CD4-positive, alpha-beta T cell treated with Interleukin-15 for 4 hours (primary cell): Measurements from ENCODE around the gene HID1.

Experiments
- DNase-seq: peaks from one replicate; pipeline ENCODE4 v3.0.0-alpha.2; 2020; ENCODE audit warnings: low spot score

HID1 gene

DNA sequence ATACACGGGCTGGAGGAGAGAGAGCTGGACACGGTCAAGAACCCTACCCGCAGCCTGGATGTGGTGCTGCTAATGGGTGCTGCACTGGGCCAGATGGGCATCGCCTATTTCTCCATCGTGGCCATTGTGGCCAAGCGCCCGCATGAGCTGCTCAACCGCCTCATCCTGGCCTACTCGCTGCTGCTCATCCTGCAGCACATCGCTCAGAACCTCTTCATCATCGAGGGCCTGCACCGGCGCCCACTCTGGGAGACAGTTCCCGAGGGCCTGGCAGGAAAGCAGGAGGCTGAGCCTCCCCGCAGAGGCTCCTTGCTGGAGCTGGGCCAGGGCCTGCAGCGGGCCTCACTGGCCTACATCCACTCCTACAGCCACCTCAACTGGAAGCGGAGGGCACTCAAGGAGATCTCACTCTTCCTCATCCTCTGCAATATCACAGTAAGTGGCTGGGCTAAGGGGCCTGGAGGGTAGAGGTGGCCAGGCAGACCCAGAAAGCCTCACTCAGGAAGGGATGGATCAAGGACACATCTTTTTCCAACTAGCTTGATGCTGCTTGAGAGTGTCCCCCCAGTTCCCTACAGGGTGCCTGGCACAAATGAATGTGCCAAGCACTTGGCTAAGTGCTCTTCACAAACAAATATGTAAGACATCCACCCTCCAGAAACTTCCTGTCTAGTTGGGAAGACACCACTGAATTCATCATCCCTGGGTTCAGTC, 25.4 kb downstream of the HID1 start:
- no peak for DNase-seq

GRCh38 chr17:74946641-74947040, 25.9 kb downstream of the HID1 start:
- no peak for DNase-seq

DNA sequence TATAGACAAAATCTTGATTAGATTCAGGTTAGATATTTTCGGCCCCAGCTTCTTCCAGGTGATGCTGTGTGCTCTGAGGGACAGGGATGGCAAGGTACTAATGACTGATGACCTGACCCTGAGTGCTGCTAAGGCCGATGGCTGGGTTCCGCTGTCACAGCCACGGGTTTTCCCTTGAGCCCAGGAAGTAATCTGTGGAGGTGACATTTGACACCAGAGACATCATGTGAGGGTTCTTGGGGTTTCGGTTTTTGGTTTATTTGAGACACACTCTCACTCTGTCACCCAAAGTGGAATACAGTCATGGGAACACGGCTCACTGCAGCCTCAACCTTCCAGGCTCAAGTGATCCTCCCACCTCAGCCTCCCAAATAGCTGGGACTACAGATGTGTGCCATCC, 27.0 kb downstream of the HID1 start:
- no peak for DNase-seq

DNA sequence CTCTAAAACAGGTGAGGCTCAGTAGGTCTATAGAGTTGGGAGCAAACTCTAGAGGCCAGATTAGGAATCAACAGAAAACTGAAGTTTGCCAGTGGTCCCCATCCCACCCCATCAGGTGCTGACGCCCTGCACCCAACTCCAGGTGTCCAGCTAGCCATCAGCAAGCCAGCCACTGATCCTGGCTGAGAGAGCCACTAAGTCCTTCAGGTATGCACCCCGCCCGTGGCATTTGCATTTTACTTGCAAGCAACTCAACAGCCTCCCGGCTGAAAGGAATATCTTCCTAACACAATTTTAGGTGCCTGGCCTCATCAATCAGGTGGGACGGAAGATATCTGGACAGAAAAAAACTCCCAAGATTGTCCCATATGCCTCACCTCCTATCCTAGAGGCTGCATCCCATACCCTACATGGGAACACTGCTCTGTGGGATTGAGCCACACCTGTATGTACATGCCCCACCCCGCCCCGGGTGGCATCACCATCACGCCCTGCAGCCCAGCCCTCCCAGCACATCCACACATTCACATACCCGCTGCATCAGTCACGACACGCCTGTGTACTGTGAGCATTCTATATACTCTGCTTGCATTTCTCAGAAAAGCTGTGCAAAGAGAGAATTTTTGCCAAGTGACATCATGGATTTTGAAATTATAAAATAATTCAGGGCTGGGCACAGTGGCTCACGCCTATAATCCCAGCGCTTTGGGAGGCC, 28.6 kb downstream of the HID1 start:
- no peak for DNase-seq

GRCh38 chr17:74941128-74941725, 31.3 kb downstream of the HID1 start:
- DNase-seq, result no peak

DNA sequence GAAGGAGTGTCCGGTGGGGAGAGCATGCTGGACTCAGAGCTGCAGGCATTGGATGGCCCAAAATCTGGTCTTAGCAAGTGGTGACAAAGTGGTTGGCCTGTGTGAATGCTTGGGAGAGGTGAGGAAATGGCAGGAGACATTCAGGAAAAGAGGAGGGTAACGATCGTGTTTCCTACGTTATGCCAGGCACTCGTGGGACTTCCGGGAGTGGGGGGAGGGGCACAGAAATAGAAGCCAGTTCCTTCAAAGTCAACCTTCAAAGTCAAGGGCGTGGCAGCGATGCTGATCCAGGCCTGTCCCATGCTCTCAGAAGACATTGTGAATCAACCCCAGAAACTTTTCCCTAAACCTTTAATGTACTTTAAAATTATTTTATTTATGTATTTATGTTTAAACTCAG, 33.0 kb downstream of the HID1 start:
- DNase-seq, result no peak

DNA sequence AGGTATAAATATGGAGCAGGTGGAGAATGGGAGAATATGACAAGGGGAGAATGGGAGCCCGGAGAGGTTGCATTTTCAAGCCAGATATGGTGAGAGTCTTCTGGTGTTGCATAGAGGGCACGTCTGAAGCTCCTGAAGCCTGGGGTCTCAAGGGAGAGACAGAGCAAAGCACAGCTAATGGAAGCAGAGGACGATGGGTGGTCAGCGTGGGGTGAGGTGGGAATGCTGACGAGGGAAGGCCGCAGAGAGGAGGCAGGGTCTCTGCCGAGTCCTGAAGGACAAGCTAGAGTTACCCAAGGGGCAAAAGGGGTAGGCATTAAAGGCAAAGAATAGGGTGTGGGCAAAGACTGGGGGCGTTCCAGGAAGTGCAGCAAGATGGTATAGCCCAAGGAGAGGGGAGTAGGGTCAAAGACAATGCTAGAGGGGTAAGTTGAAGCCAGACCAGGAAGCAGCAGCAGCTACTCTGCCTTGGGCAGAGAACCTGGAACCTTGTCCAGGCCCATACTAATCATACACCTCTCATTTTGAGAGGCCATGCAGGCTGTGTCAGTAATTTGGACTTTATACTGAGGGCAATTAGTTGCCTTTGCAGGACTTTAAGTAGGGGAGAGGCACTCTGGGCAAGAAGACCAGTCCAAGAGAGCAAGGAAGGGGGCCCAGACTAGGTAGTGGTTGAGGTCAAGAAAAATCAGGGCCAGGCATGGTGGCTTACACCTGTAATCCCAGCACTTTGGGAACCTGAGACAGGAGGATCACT, 34.2 kb downstream of the HID1 start:
- no peak for DNase-seq

DNA sequence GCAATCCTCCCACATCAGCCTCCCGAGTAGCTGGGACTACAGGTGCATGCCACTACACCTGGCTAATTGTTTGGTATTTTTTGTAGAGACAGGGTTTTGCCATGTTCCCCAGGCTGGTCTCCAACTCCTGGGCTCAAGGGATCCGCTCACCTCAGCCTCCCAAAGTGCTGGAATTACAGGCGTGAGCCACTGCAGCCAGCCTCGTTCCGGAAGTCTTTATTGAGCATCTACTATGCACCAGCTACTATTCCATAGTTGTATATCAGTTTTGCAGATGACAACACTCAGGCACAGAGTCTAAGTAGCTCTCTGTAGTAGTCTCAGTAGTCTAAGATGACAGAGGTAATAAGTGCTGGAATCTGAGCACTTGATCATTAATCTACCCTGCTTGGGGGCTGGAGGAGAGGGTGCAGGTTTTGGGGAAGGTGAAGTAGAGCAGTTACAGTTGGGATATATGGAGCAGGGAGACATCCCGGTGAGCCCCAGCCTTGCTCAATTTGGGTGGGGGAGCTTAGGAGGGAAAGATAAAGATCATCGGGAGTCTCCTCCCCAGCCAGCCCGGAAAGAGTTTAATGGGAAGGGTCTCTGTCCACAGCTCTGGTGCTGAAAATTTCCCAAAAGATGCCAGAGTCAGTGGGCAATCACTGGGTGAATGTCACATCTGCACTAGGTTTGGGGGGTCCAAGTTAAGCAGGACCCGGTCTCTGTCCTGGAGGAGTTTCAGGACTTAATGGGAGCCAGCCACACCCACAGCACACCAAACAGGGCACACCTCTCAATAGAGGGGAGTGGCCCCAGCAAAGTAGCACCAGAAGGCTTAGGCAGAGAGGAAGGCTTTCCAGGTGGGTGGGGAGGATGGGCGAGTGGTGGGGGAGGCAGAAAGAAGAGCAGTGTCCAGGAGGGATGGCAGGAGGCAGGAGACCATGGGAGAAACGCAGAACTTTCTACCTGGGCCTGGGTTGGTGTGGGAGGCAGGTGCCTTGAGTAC, 35.2 kb downstream of the HID1 start:
- no peak for DNase-seq

- DNase-seq, result no peak
These were observed 36.1 kb downstream of the HID1 start for GRCh38 chr17:74936470-74936799.

GRCh38 chr17:74935585-74936469, 36.7 kb downstream of the HID1 start, which contains the start of gene OTOP3:
TSS of gene OTOP3 (plus strand) at chr17:74935898. CDS start at chr17:74935922, 24 bp downstream.
- no peak for DNase-seq

GRCh38 chr17:74935048-74935447, 37.5 kb downstream of the HID1 start:
- DNase-seq, result no peak

- no peak for DNase-seq
These were observed 42.0 kb downstream of the HID1 start for GRCh38 chr17:74930535-74931036.

- DNase-seq, result no peak
These were observed 43.8 kb downstream of the HID1 start for GRCh38 chr17:74928786-74929185.

DNA sequence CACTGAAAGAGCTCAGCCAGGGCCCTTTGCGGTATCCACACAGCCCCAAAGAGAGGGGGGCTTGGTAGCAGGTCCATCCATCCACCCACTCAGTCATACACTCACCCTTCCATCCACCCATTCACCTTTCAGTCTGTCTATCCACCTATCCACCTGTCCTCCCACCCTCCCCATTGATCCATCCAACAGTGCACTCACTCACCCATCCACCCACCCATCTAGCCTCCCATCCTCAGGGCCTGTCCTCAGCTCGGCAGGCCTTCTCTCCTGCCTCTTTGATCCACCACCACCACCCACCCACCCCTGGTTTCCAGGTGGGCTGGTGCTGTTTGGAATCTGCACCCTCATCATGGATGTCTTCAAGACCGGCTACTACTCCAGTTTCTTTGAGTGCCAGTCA, 47.3 kb downstream of the HID1 start:
- DNase-seq, result no peak

- no peak for DNase-seq
These were observed 48.2 kb downstream of the HID1 start, which contains the start of gene OTOP2 for GRCh38 chr17:74924250-74924948. TSS of gene OTOP2 (plus strand) at chr17:74924273. CDS start at chr17:74924633, 360 bp downstream.

GRCh38 chr17:74923538-74924249, 48.9 kb downstream of the HID1 start:
- DNase-seq, result peak; percentile 63

DNA sequence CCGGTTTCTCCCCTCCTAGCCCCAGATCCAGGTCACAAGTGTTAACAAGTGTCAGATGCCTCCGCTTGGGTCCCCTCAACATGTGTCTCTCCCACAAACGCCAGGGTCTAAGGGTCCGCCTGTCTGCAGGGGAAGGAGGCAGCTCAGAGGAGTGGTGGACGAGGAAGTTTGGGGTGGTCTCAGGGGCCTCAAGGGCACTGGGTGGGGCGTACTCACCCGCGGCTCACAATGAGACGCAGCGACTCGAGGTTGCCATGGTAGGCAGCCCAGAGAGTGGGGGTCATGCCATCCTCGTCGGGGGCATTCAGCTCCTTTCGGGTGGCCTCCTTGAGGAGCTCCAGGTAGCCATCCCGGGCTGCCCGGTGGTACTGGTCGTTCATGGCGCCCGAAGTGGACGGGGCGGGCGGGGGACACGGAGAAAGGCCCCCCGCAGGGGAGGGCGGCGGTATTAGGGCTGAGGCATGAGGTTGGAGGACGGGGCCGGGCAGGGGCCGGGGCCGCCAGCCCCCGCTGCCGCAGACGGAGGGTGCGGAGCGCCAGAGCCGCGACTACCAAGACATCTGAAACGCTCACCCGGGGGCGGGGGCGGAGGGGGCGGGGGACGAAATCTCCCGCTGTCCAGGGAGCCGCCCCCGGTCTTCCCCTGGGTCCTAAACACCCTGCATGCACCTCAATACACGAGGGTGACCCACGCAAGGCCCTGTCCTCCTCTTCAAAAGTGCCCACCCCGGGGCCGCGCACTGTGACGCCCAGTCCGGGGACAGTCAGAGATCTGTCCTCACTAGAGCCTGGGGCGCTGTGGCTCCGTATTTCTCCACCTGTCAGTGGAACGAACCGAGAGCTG, 49.6 kb downstream of the HID1 start, which contains the start of gene USH1G:
Gene USH1G (minus strand): TSS at position 562 of the 844 bp plus-strand sequence. CDS start 182 bp downstream, at position 380.
- DNase-seq, result peak; percentile 2

GRCh38 chr17:74922172-74922571, 50.4 kb downstream of the HID1 start:
- DNase-seq, result no peak
